ENCODE measurements around the gene VSIG4.
"Not testable (repeated sequence)": the region's sequence is repeated elsewhere in the genome, so short reads cannot be mapped to it uniquely, and the experiment has no call there.

The VSIG4 gene

GRCh38 chrX:66039944-66040343 is at the start of gene VSIG4:
VSIG4 (minus strand) TSS chrX:66040080; CDS start chrX:66039998, 82 bp downstream.
- Mint-ChIP-seq H3K27me3 (no peaks in the 10 kb centered on the region), H3K9me3 (no peaks in the 10 kb centered on the region), H3K27ac (peak within 1 kb of the TSS in 1 of 2 donors; percentile 34), H3K4me3 (no peak within 1 kb of the TSS), H3K4me1 (peaks cover 4% of the 10 kb centered on the region)
- DNase-seq (no peak), ATAC-seq (no peak)

- DNase-seq: no peak
- no peak for ATAC-seq
- no peak overlapping the region for H3K27ac Mint-ChIP-seq
- H3K4me1 Mint-ChIP-seq: peaks cover 22% of the 10 kb centered on the region
- no peaks in the 10 kb centered on the region for H3K27me3 Mint-ChIP-seq
- H3K9me3 Mint-ChIP-seq: peaks cover 0 to 4% of the 10 kb centered on the region in 2 donors
- no peak overlapping the region for H3K4me3 Mint-ChIP-seq
These were observed 36.9 kb upstream of the VSIG4 start for GRCh38 chrX:66076801-66077200.

GRCh38 chrX:66074920-66075879 is 35.3 kb upstream of the VSIG4 start:
- Mint-ChIP-seq H3K4me1 (peaks cover 22% of the 10 kb centered on the region), H3K4me3 (peak overlapping the region; percentile 68 to 72), H3K27me3 (no peaks in the 10 kb centered on the region), H3K9me3 (peaks cover 0 to 4% of the 10 kb centered on the region in 2 donors), H3K27ac (peak overlapping the region; percentile 67 to 93)
- DNase-seq (peak; percentile 7 to 26), ATAC-seq (no peak)

- DNase-seq (no peak), ATAC-seq (no peak)
- Mint-ChIP-seq H3K9me3 (peaks cover 0 to 4% of the 10 kb centered on the region in 2 donors), H3K27ac (no peak overlapping the region), H3K4me3 (no peak overlapping the region), H3K27me3 (no peaks in the 10 kb centered on the region), H3K4me1 (peaks cover 22% of the 10 kb centered on the region)
These were observed 31.2 kb upstream of the VSIG4 start for GRCh38 chrX:66071126-66071525.

GRCh38 chrX:66064261-66064660 is 24.4 kb upstream of the VSIG4 start:
- ATAC-seq: no peak
- Mint-ChIP-seq H3K27ac (no peak overlapping the region), H3K4me3 (no peak overlapping the region), H3K27me3 (no peaks in the 10 kb centered on the region), H3K9me3 (no peaks in the 10 kb centered on the region), H3K4me1 (peaks cover 42% of the 10 kb centered on the region)
- no peak for DNase-seq

- not testable (repeated sequence) for H3K4me3 Mint-ChIP-seq, H3K27me3 Mint-ChIP-seq, ATAC-seq, DNase-seq, H3K27ac Mint-ChIP-seq, H3K9me3 Mint-ChIP-seq
- H3K4me1 Mint-ChIP-seq: peaks cover 27% of the 10 kb centered on the region
These were observed 17.1 kb upstream of the VSIG4 start for GRCh38 chrX:66057019-66057418.

GRCh38 chrX:66054978-66055377 is 15.1 kb upstream of the VSIG4 start:
- peaks cover 7% of the 10 kb centered on the region for H3K4me1 Mint-ChIP-seq

GRCh38 chrX:66053414-66053813 is 13.5 kb upstream of the VSIG4 start:
- ATAC-seq: no peak
- Mint-ChIP-seq H3K4me1 (peaks cover 5% of the 10 kb centered on the region), H3K27me3 (no peaks in the 10 kb centered on the region), H3K27ac (no peak overlapping the region), H3K4me3 (no peak overlapping the region), H3K9me3 (no peaks in the 10 kb centered on the region)
- no peak for DNase-seq

More at GRCh38 chrX:66054978-66055377, 15.1 kb upstream of the VSIG4 start:
- ATAC-seq (no peak), DNase-seq (no peak)
- Mint-ChIP-seq H3K27ac (no peak overlapping the region), H3K4me3 (no peak overlapping the region), H3K27me3 (no peaks in the 10 kb centered on the region), H3K9me3 (no peaks in the 10 kb centered on the region)

- no peak for ATAC-seq
- H3K4me1 Mint-ChIP-seq: peaks cover 15% of the 10 kb centered on the region
- no peak overlapping the region for H3K4me3 Mint-ChIP-seq
- H3K27ac Mint-ChIP-seq: no peak overlapping the region
- DNase-seq: no peak
- H3K9me3 Mint-ChIP-seq: no peaks in the 10 kb centered on the region
- no peaks in the 10 kb centered on the region for H3K27me3 Mint-ChIP-seq
These were observed 12.1 kb upstream of the VSIG4 start for GRCh38 chrX:66051980-66052379.

GRCh38 chrX:66050140-66050569 is 10.3 kb upstream of the VSIG4 start:
- no peak overlapping the region for H3K4me3 Mint-ChIP-seq
- H3K27me3 Mint-ChIP-seq: no peaks in the 10 kb centered on the region
- peaks cover 33% of the 10 kb centered on the region for H3K4me1 Mint-ChIP-seq
- no peak for DNase-seq
- no peak for ATAC-seq
- no peak overlapping the region for H3K27ac Mint-ChIP-seq
- no peaks in the 10 kb centered on the region for H3K9me3 Mint-ChIP-seq

- H3K27ac Mint-ChIP-seq: peak overlapping the region in 1 of 2 donors; percentile 69
- no peak for DNase-seq
- H3K4me3 Mint-ChIP-seq: no peak overlapping the region
- ATAC-seq: no peak
- no peaks in the 10 kb centered on the region for H3K27me3 Mint-ChIP-seq
- no peaks in the 10 kb centered on the region for H3K9me3 Mint-ChIP-seq
- H3K4me1 Mint-ChIP-seq: peaks cover 35% of the 10 kb centered on the region
These were observed 9.2 kb upstream of the VSIG4 start for GRCh38 chrX:66049056-66049455.

GRCh38 chrX:66046612-66047235 is 6.8 kb upstream of the VSIG4 start:
- Mint-ChIP-seq H3K27me3 (no peaks in the 10 kb centered on the region), H3K27ac (peak overlapping the region; percentile 71 to 98), H3K4me1 (peaks cover 34% of the 10 kb centered on the region), H3K4me3 (peak overlapping the region; percentile 43 to 68), H3K9me3 (no peaks in the 10 kb centered on the region)
- ATAC-seq (peak; percentile 57), DNase-seq (peak; percentile 25 to 45)

GRCh38 chrX:66045894-66046293 is 6.0 kb upstream of the VSIG4 start:
- DNase-seq (peak; percentile 3 to 38), ATAC-seq (peak; percentile 84)
- no peaks in the 10 kb centered on the region for H3K9me3 Mint-ChIP-seq
- peak overlapping the region; percentile 71 to 98 for H3K27ac Mint-ChIP-seq
- H3K4me1 Mint-ChIP-seq: peaks cover 34% of the 10 kb centered on the region
- peak overlapping the region; percentile 43 to 68 for H3K4me3 Mint-ChIP-seq
- no peaks in the 10 kb centered on the region for H3K27me3 Mint-ChIP-seq

- ATAC-seq: no peak
- Mint-ChIP-seq H3K4me1 (peaks cover 34% of the 10 kb centered on the region), H3K4me3 (no peak overlapping the region), H3K9me3 (no peaks in the 10 kb centered on the region), H3K27me3 (no peaks in the 10 kb centered on the region), H3K27ac (no peak overlapping the region)
- DNase-seq: no peak
These were observed 3.7 kb upstream of the VSIG4 start for GRCh38 chrX:66043584-66043983.

GRCh38 chrX:66042307-66043077 is 2.6 kb upstream of the VSIG4 start:
- DNase-seq (peak; percentile 2 to 45), ATAC-seq (peak; percentile 72)
- H3K27ac Mint-ChIP-seq: no peak overlapping the region
- no peaks in the 10 kb centered on the region for H3K27me3 Mint-ChIP-seq
- H3K4me3 Mint-ChIP-seq: no peak overlapping the region
- H3K4me1 Mint-ChIP-seq: peaks cover 30% of the 10 kb centered on the region
- no peaks in the 10 kb centered on the region for H3K9me3 Mint-ChIP-seq

All from stimulated activated naive CD8-positive, alpha-beta T cell treated with anti-CD3 and anti-CD28 coated beads, Interleukin-15, amount 100 ng/mL, for 72 hours (primary cell).